H1 (cell line): ENCODE measurements around the gene FLT1. TPM values are rescaled to one million over a fixed set of nuclear protein-coding genes. Genes with fewer than 3 reads are reported as not detected.

Experiments
- CTCF ChIA-PET: fragments of 300-600 bp; sonication (Branson Sonifier 250); formaldehyde crosslinking; loops from one replicate; lab custom pipeline; 2021; ENCODE audit not compliant: partially characterized antibody; lab: Charles Lee
- POLR2A ChIA-PET: fragments of 300-600 bp; sonication (Branson Sonifier 250); formaldehyde crosslinking; loops from one replicate; lab custom pipeline; 2021; ENCODE audit warnings: inconsistent platforms; ENCODE audit not compliant: partially characterized antibody; lab: Charles Lee
- DNase-seq, 2 experiments: peaks; one replicate each; pipeline versions ENCODE4 v3.0.0 to v3.0.0-alpha.2; 2010 to 2022; ENCODE audit warnings: low spot score in 2 of 2, low read depth in 1 of 2, mixed read lengths in 1 of 2
- FAIRE-seq: peaks from 2 replicates; lab custom pipeline; 2011; peaks lifted over from hg19 to GRCh38; lab: Jason Lieb, UNC
- H2AFZ ChIP-seq: 2 replicates; pipeline ENCODE4 v1.8.1; 2012; ENCODE audit warnings: low read length, inconsistent platforms
- H2AK5ac ChIP-seq: 2 replicates; pipeline ENCODE4 v1.6.1; 2013; ENCODE audit warnings: low read depth, low read length
- H2BK120ac ChIP-seq: replicated peaks from 2 replicates; pipeline ENCODE3; 2013; ENCODE audit warnings: low read depth, low read length, inconsistent platforms
- H2BK12ac ChIP-seq: 2 replicates; pipeline ENCODE4 v1.6.1; 2013; ENCODE audit warnings: low read depth, low read length
- H2BK15ac ChIP-seq: 2 replicates; pipeline ENCODE4 v1.6.1; 2013; ENCODE audit warnings: low read length
- H2BK20ac ChIP-seq: 2 replicates; pipeline ENCODE4 v1.6.1; 2013; ENCODE audit warnings: low read length
- H2BK5ac ChIP-seq: 2 replicates; pipeline ENCODE4 v1.6.1; 2013; ENCODE audit warnings: low read depth, low read length
- H3K14ac ChIP-seq: 2 replicates; pipeline ENCODE4 v1.6.1; 2013; ENCODE audit warnings: inconsistent platforms; ENCODE audit not compliant: insufficient read length
- H3K18ac ChIP-seq: 2 replicates; pipeline ENCODE4 v1.6.1; 2013; ENCODE audit warnings: low read length; ENCODE audit errors: extremely low read depth
- H3K23ac ChIP-seq: 2 replicates; pipeline ENCODE4 v1.6.1; 2013; ENCODE audit warnings: inconsistent platforms; ENCODE audit not compliant: insufficient read length
- H3K23me2 ChIP-seq: 2 replicates; pipeline ENCODE4 v1.6.1; 2013; ENCODE audit warnings: low read depth, low read length
- H3K27ac ChIP-seq: 2 replicates; pipeline ENCODE4 v1.6.1; 2011; ENCODE audit warnings: low read depth, low read length, inconsistent platforms
- H3K27me3 ChIP-seq, 4 experiments: replicated peaks in 1 of 4; 1 replicate in 1 of 4; 2 replicates in 3 of 4; pipeline versions ENCODE4 v1.6.1 to v1.8.1; 2011 to 2013; ENCODE audit warnings: low read length in 3 of 4, mild to moderate bottlenecking in 3 of 4, inconsistent platforms in 2 of 4, mixed read lengths in 2 of 4, moderate library complexity in 1 of 4; ENCODE audit not compliant: control insufficient read depth in 3 of 4, insufficient read depth in 3 of 4; ENCODE audit errors: extremely low read depth in 1 of 4
- H3K36me3 ChIP-seq, 4 experiments: 2 replicates each; pipeline versions ENCODE4 v1.6.1 to v1.8.1; 2011 to 2013; ENCODE audit warnings: mild to moderate bottlenecking in 4 of 4, low read length in 3 of 4, moderate library complexity in 2 of 4, control low read depth in 1 of 4, inconsistent platforms in 1 of 4; ENCODE audit not compliant: insufficient read depth in 4 of 4, control insufficient read depth in 2 of 4
- H3K4ac ChIP-seq: replicated peaks from 2 replicates; pipeline ENCODE3; 2013; ENCODE audit warnings: low read length, low read depth, mixed read lengths, inconsistent platforms; ENCODE audit not compliant: insufficient read length
- H3K4me1 ChIP-seq, 4 experiments: replicated peaks in 1 of 4; 1 replicate in 1 of 4; 2 replicates in 3 of 4; pipeline versions ENCODE4 v1.6.1 to v1.8.1; 2011 to 2013; ENCODE audit warnings: low read length in 3 of 4, inconsistent platforms in 2 of 4, mixed read lengths in 1 of 4; ENCODE audit not compliant: insufficient read depth in 4 of 4, control insufficient read depth in 3 of 4
- H3K4me2 ChIP-seq, 2 experiments: 2 replicates each; pipeline versions ENCODE4 v1.6.1 to v1.8.1; 2011 to 2013; ENCODE audit warnings: low read depth in 2 of 2, low read length in 2 of 2, control low read depth in 1 of 2, inconsistent platforms in 1 of 2, mild to moderate bottlenecking in 1 of 2; ENCODE audit not compliant: insufficient read depth in 1 of 2
- H3K4me3 ChIP-seq, 4 experiments: fragments of 200-600, 300-600 bp in 1 of 4; sonication (generic), shearing (Covaris generic), sonication (Bioruptor Twin) in 1 of 4; 2 replicates each; pipeline versions ENCODE4 v1.5.1 to v1.8.1; 2011 to 2016; ENCODE audit warnings: low read length in 4 of 4, low read depth in 3 of 4, control low read depth in 2 of 4, inconsistent platforms in 2 of 4, mild to moderate bottlenecking in 2 of 4, mixed read lengths in 1 of 4, moderate library complexity in 1 of 4; ENCODE audit not compliant: insufficient read depth in 2 of 4; ENCODE audit errors: extremely low read depth in 1 of 4
- H3K56ac ChIP-seq: replicated peaks from 2 replicates; pipeline ENCODE3; 2013; ENCODE audit warnings: low read depth, mild to moderate bottlenecking, mixed read lengths, low read length, inconsistent platforms; ENCODE audit not compliant: insufficient read length
- H3K79me1 ChIP-seq: 2 replicates; pipeline ENCODE4 v1.6.1; 2013; ENCODE audit warnings: low read depth, low read length, control low read depth
- H3K79me2 ChIP-seq, 2 experiments: 2 replicates each; pipeline versions ENCODE4 v1.6.1 to v1.8.1; 2012 to 2013; ENCODE audit warnings: low read length in 2 of 2, mild to moderate bottlenecking in 2 of 2, inconsistent platforms in 1 of 2; ENCODE audit not compliant: insufficient read depth in 2 of 2, control insufficient read depth in 1 of 2
- H3K9ac ChIP-seq, 4 experiments: replicated peaks in 1 of 4; 1 replicate in 1 of 4; 2 replicates in 3 of 4; pipeline versions ENCODE4 v1.6.1 to v1.8.1; 2011 to 2013; ENCODE audit warnings: low read depth in 3 of 4, low read length in 3 of 4, control low read depth in 2 of 4, mild to moderate bottlenecking in 2 of 4, moderate library complexity in 2 of 4, inconsistent platforms in 1 of 4; ENCODE audit errors: extremely low read depth in 1 of 4
- H3K9me3 ChIP-seq, 2 experiments: 2 replicates each; pipeline versions ENCODE4 v1.6.1 to v1.8.1; 2012 to 2013; ENCODE audit warnings: mild to moderate bottlenecking in 2 of 2, moderate library complexity in 2 of 2, control low read depth in 1 of 2, inconsistent platforms in 1 of 2, low read depth in 1 of 2, low read length in 1 of 2, mixed read lengths in 1 of 2; ENCODE audit not compliant: insufficient read depth in 2 of 2
- H4K20me1 ChIP-seq, 2 experiments: replicated peaks in 1 of 2; 2 replicates each; pipeline versions ENCODE3 to v1.8.1; 2011 to 2013; ENCODE audit warnings: inconsistent platforms in 2 of 2, low read length in 2 of 2, mild to moderate bottlenecking in 1 of 2; ENCODE audit not compliant: insufficient read depth in 2 of 2, control insufficient read depth in 1 of 2
- H4K5ac ChIP-seq: 2 replicates; pipeline ENCODE4 v1.6.1; 2013; ENCODE audit warnings: low read length, low read depth, mixed read lengths, inconsistent platforms; ENCODE audit not compliant: insufficient read length
- H4K8ac ChIP-seq: 2 replicates; pipeline ENCODE4 v1.8.0; 2013; ENCODE audit warnings: mild to moderate bottlenecking, moderate library complexity, low read length, inconsistent platforms; ENCODE audit not compliant: insufficient read depth; ENCODE audit errors: extremely low read depth
- H4K91ac ChIP-seq: replicated peaks from 2 replicates; pipeline ENCODE3; 2013; ENCODE audit warnings: low read length, mixed read lengths, inconsistent platforms; ENCODE audit not compliant: insufficient read length
- BACH1 ChIP-seq: IDR thresholded peaks from 2 replicates; pipeline ENCODE4 v1.6.1; 2012; ENCODE audit warnings: low read length, improper control_type of control experiment
- JUN ChIP-seq: IDR thresholded peaks from 2 replicates; pipeline ENCODE4 v1.6.1; 2011; ENCODE audit warnings: low read depth, mild to moderate bottlenecking, improper control_type of control experiment, low read length
- RNF2 ChIP-seq: fragments of 200-900, 300-1000 bp; sonication (generic); IDR thresholded peaks from 2 replicates; pipeline ENCODE4 v1.7.1; 2016; ENCODE audit warnings: borderline replicate concordance, low read depth, mild to moderate bottlenecking, antibody characterized with exemption, low read length; ENCODE audit not compliant: poor library complexity, severe bottlenecking; ENCODE audit errors: missing control alignments
- RXRA ChIP-seq: IDR thresholded peaks from 2 replicates; pipeline ENCODE4 v1.6.1; 2011; ENCODE audit warnings: low read depth, mild to moderate bottlenecking, low read length, moderate library complexity; ENCODE audit not compliant: insufficient read depth
- SIN3A ChIP-seq, 2 experiments: IDR thresholded peaks in 1 of 2; conservative IDR thresholded peaks in 1 of 2; 2 replicates each; pipeline ENCODE4 v1.6.1; 2011 to 2012; ENCODE audit warnings: low read length in 2 of 2, improper control_type of control experiment in 1 of 2, low read depth in 1 of 2, mild to moderate bottlenecking in 1 of 2
- SP1 ChIP-seq: IDR thresholded peaks from 2 replicates; pipeline ENCODE4 v1.6.1; 2011; ENCODE audit warnings: low read depth, low read length
- TAF1 ChIP-seq: IDR thresholded peaks from 2 replicates; pipeline ENCODE4 v1.6.1; 2011; ENCODE audit warnings: mild to moderate bottlenecking, low read depth, low read length
- WGBS, 2 experiments: shearing (Covaris generic) in 1 of 2; methylation state at CpG; one replicate each; pipeline versions ENCODE4 v1.1.6 to v1.1.7; 2013 to 2015; ENCODE audit warnings: low lambda C conversion rate in 2 of 2, mixed read lengths in 2 of 2, inconsistent platforms in 1 of 2, low coverage in 1 of 2, missing lambda C conversion rate in 1 of 2; ENCODE audit not compliant: insufficient replicate concordance in 2 of 2, insufficient coverage in 1 of 2, insufficient read length in 1 of 2; ENCODE audit errors: extremely low coverage in 1 of 2, missing lambda C conversion rate in 1 of 2; 5-methylcytosine and 5-hydroxymethylcytosine counted together
- polyA plus RNA-seq, 7 experiments: library from polyadenylated mRNA; depleted of rRNA in 3 of 7; stranded (reverse) in 5 of 7; unstranded in 2 of 7; fragments of >200 nt in 5 of 7; fragments of 200-250 nt in 2 of 7; gene quantifications; 1 replicate in 5 of 7; 2 replicates in 1 of 7; 4 replicates in 1 of 7; pipeline versions ENCODE4 v1.2.1 to v1.2.3, GENCODE V29; 2011 to 2013; ENCODE audit warnings: missing spikeins in 2 of 7, mixed read lengths in 2 of 7
- total RNA-seq: library from RNA; stranded (reverse); fragmentation: NEBNext Ultra II Directional; extraction: Animal tissue kit (Norgen Biotek cat#: 25700); gene quantifications from 2 replicates; pipeline ENCODE4 v1.2.1, GENCODE V29; 2021

Gene FLT1
- total and polyA plus RNA-seq, 2 of the 8 experiments (the other 6 are each of a cell fraction or from before 2014, with no cell fraction given), result 19.7 to 90.2 TPM

- Histone ChIP-seq H2BK120ac (peak overlapping the region; percentile 100), H3K4ac (peak overlapping the region; percentile 100), H3K4me3 (peak overlapping the region; percentile 58 to 85 (median 72)), H3K79me1 (no peaks in the 10 kb centered on the region), H2BK20ac (peak overlapping the region; percentile 100), H2AFZ (peak overlapping the region; percentile 25; the same call in 1 of the 2 replicates), H4K5ac (peak overlapping the region; percentile 86), H3K79me2 (no peaks in the 10 kb centered on the region; a peak in 1 of 4 replicates), H3K14ac (peak overlapping the region; percentile 99), H3K36me3 (no peaks in the 10 kb centered on the region), H3K56ac (peak overlapping the region; percentile 99), H2BK5ac (peak overlapping the region; percentile 92; the same call in 1 of the 2 replicates), H2AK5ac (peak overlapping the region; percentile 100), H2BK15ac (peak overlapping the region; percentile 35; the same call in 1 of the 2 replicates), H2BK12ac (peak overlapping the region; percentile 99), H3K23ac (peak overlapping the region; percentile 100), H4K8ac (peak overlapping the region; percentile 81), H3K27ac (no peak overlapping the region), H3K23me2 (peaks cover 15% of the 10 kb centered on the region), H4K91ac (peak overlapping the region; percentile 100), H3K9ac (peak overlapping the region in 2 of 4 experiments; percentile 45 to 47; a peak in 4 of 7 replicates), H3K27me3 (peaks cover 0 to 10% (median 8%) of the 10 kb centered on the region in 4 experiments; a peak in 5 of 7 replicates), H3K9me3 (peaks cover 5 to 6% of the 10 kb centered on the region in 2 experiments; a peak in 3 of 4 replicates), H3K4me2 (peak overlapping the region; percentile 89 to 100), H3K4me1 (peaks cover 8 to 18% (median 15%) of the 10 kb centered on the region in 4 experiments), H4K20me1 (peaks cover 0 to 3% of the 10 kb centered on the region in 2 experiments), H3K18ac (peak overlapping the region; percentile 95)
- ChIA-PET POLR2A (interaction anchor here (0.6 to 1.6 kb wide), 3 partner anchors 38 to 126 kb away, joined by 3 to 6 read pairs (median 5); no protein-coding TSS in a partner anchor), CTCF (interaction anchor here (1.1 kb wide), 1 partner anchor 11 kb away, joined by 3 read pairs; no protein-coding TSS in a partner anchor)
- TF ChIP-seq JUN (no peak), RXRA (no peak), RNF2 (no peak), SP1 (no peak), BACH1 (0 out of 2 replicates have a peak, but pooled peaks have one; percentile 1), SIN3A (conservative IDR thresholded peaks at IDR 0.05 in 1 of 2, IDR thresholded peaks at IDR 0.05 in 1 of 2; ENCODE audit: low read depth in 1 of 2, low read length in 2 of 2) (0 out of 4 replicates have a peak, but pooled peaks of 1 of the 2 experiments have one; percentile 4), TAF1 (no peak)
- 6% methylated on average over 22 of the region's 25 CpGs; no CpG with 5 or more reads in 1 of the 2 experiments for WGBS, 2 experiments
- FAIRE-seq, result no peak
- no peak for DNase-seq
Measured at GRCh38 chr13:28531845-28532387, 37.0 kb upstream of the FLT1 start.
